ENCODE results near the gene PRDX6. TPM values are rescaled to one million over a fixed set of nuclear protein-coding genes. Genes with fewer than 3 reads are reported as not detected.
"Not testable (repeated sequence)": the region's sequence is repeated elsewhere in the genome, so short reads cannot be mapped to it uniquely, and the experiment has no call there.

PRDX6 gene
- total RNA-seq, 4 donors from 2014 or later: 332 to 411 (median 384) TPM

- H3K27me3 ChIP-seq: no peaks in the 10 kb centered on the region
- no peak overlapping the region for H3K4me3 ChIP-seq
- H3K36me3 ChIP-seq: no peaks in the 10 kb centered on the region
- H3K9me3 ChIP-seq: no peaks in the 10 kb centered on the region
- ATAC-seq: no peak
- TF ChIP-seq POLR2A (IDR thresholded peaks at IDR 0.05) (no peak), POLR2AphosphoS5 (IDR thresholded peaks at IDR 0.05) (no peak), CTCF (IDR thresholded peaks at IDR 0.05) (no peak), EP300 (IDR thresholded peaks at IDR 0.05) (no peak)
- no peak overlapping the region for H3K27ac ChIP-seq
- peaks cover 0 to 18% (median 0%) of the 10 kb centered on the region in 3 donors for H3K4me1 ChIP-seq
Measured at GRCh38 chr1:173505391-173505790, 28.3 kb downstream of the PRDX6 start.

- Histone ChIP-seq H3K36me3 (no peaks in the 10 kb centered on the region), H3K4me1 (peaks cover 0 to 18% (median 0%) of the 10 kb centered on the region in 3 donors), H3K4me3 (no peak overlapping the region), H3K9me3 (no peaks in the 10 kb centered on the region), H3K27ac (peak overlapping the region in 1 of 4 donors; percentile 68), H3K27me3 (no peaks in the 10 kb centered on the region)
- WGBS, 2 donors (ENCODE audit: low coverage in 1 of 2): 93 to 94% methylated on average over 1 to 3 of the region's 6 CpGs
- TF ChIP-seq POLR2A (IDR thresholded peaks at IDR 0.05): no peak
- no peak for TF ChIP-seq CTCF (IDR thresholded peaks at IDR 0.05)
- no peak for TF ChIP-seq POLR2AphosphoS5 (IDR thresholded peaks at IDR 0.05)
- TF ChIP-seq EP300 (IDR thresholded peaks at IDR 0.05): no peak
- no peak for ATAC-seq
Measured at GRCh38 chr1:173506437-173506836, 29.3 kb downstream of the PRDX6 start.

GRCh38 chr1:173507205-173507846, 30.2 kb downstream of the PRDX6 start:
- peaks cover 0 to 18% (median 0%) of the 10 kb centered on the region in 3 donors for H3K4me1 ChIP-seq
- H3K36me3 ChIP-seq: no peaks in the 10 kb centered on the region
- peak overlapping the region in 3 of 4 donors; percentile 55 to 68 (median 65) for H3K27ac ChIP-seq
- TF ChIP-seq POLR2AphosphoS5 (IDR thresholded peaks at IDR 0.05) (peak; percentile 29), POLR2A (IDR thresholded peaks at IDR 0.05) (no peak)
- no peaks in the 10 kb centered on the region for H3K9me3 ChIP-seq
- ATAC-seq: peak; percentile 42
- no peaks in the 10 kb centered on the region for H3K27me3 ChIP-seq
- 33 to 45% methylated on average over 3 of the region's 3 CpGs for WGBS, 2 donors (ENCODE audit: low coverage in 1 of 2)
- H3K4me3 ChIP-seq: no peak overlapping the region

- peak; percentile 44 for TF ChIP-seq POLR2AphosphoS5 (IDR thresholded peaks at IDR 0.05)
- no peak for TF ChIP-seq CTCF (IDR thresholded peaks at IDR 0.05)
- TF ChIP-seq POLR2A (IDR thresholded peaks at IDR 0.05): no peak
- no peak for TF ChIP-seq EP300 (IDR thresholded peaks at IDR 0.05)
- peak; percentile 72 for ATAC-seq
- Histone ChIP-seq H3K27me3 (no peaks in the 10 kb centered on the region), H3K4me3 (no peak overlapping the region), H3K9me3 (no peaks in the 10 kb centered on the region), H3K36me3 (no peaks in the 10 kb centered on the region), H3K27ac (peak overlapping the region in 3 of 4 donors; percentile 55 to 68 (median 65)), H3K4me1 (peaks cover 0 to 18% (median 0%) of the 10 kb centered on the region in 3 donors)
- WGBS, 2 donors (ENCODE audit: low coverage in 1 of 2): 40 to 56% methylated on average over 1 to 2 of the region's 3 CpGs
Measured at GRCh38 chr1:173507847-173508209, 30.7 kb downstream of the PRDX6 start.

GRCh38 chr1:173508541-173508940, 31.4 kb downstream of the PRDX6 start:
- no peak for ATAC-seq
- Histone ChIP-seq H3K27ac (peak overlapping the region in 1 of 4 donors; percentile 68), H3K9me3 (no peaks in the 10 kb centered on the region), H3K4me1 (peaks cover 0 to 18% (median 0%) of the 10 kb centered on the region in 3 donors), H3K4me3 (no peak overlapping the region), H3K36me3 (no peaks in the 10 kb centered on the region), H3K27me3 (no peaks in the 10 kb centered on the region)
- 50 to 56% methylated on average over 2 of the region's 2 CpGs for WGBS, 2 donors (ENCODE audit: low coverage in 1 of 2)
- no peak for TF ChIP-seq EP300 (IDR thresholded peaks at IDR 0.05)

GRCh38 chr1:173509797-173510196, 32.7 kb downstream of the PRDX6 start:
- H3K27me3 ChIP-seq: no peaks in the 10 kb centered on the region
- no peaks in the 10 kb centered on the region for H3K36me3 ChIP-seq
- 72 to 88% methylated on average over 1 of the region's 1 CpG for WGBS, 2 donors (ENCODE audit: low coverage in 1 of 2)
- ATAC-seq: no peak
- H3K4me3 ChIP-seq: no peak overlapping the region
- no peaks in the 10 kb centered on the region for H3K9me3 ChIP-seq
- TF ChIP-seq POLR2AphosphoS5 (IDR thresholded peaks at IDR 0.05) (no peak), POLR2A (IDR thresholded peaks at IDR 0.05) (no peak), EP300 (IDR thresholded peaks at IDR 0.05) (no peak), CTCF (IDR thresholded peaks at IDR 0.05) (no peak)
- peaks cover 0 to 18% (median 0%) of the 10 kb centered on the region in 3 donors for H3K4me1 ChIP-seq
- H3K27ac ChIP-seq: no peak overlapping the region

GRCh38 chr1:173514503-173514902, 37.4 kb downstream of the PRDX6 start:
- H3K4me3 ChIP-seq, H3K27ac ChIP-seq, ATAC-seq, H3K27me3 ChIP-seq, H3K36me3 ChIP-seq, H3K4me1 ChIP-seq, H3K9me3 ChIP-seq: not testable (repeated sequence)
- WGBS, 2 donors (ENCODE audit: low coverage in 1 of 2): 86% methylated on average over 1 of the region's 1 CpG; no CpG with 5 or more reads in 1 of the 2 donors
